Spinal cord (tissue), 10 donors: ENCODE data around the gene CDC42EP5. TPM values are rescaled to one million over a fixed set of nuclear protein-coding genes. Genes with fewer than 3 reads are reported as not detected.

Experiments
- DNase-seq, 6 donors: peaks; one replicate each; pipeline versions ENCODE4 v3.0.0 to v3.0.0-alpha.2; 2013 to 2015; ENCODE audit warnings: low spot score in 6 of 6, low read depth in 4 of 6
- H3K27ac ChIP-seq: one replicate; pipeline ENCODE4 v1.5.1; 2013; ENCODE audit warnings: low read depth, low read length, control low read depth
- H3K27me3 ChIP-seq: one replicate; pipeline ENCODE4 v1.6.1; 2013; ENCODE audit warnings: low read length; ENCODE audit not compliant: control insufficient read depth, insufficient read depth
- H3K36me3 ChIP-seq: one replicate; pipeline ENCODE4 v1.6.1; 2013; ENCODE audit warnings: low read length; ENCODE audit not compliant: control insufficient read depth, insufficient read depth
- H3K4me1 ChIP-seq: one replicate; pipeline ENCODE4 v1.6.1; 2013; ENCODE audit warnings: low read length; ENCODE audit not compliant: control insufficient read depth, insufficient read depth
- H3K4me3 ChIP-seq: one replicate; pipeline ENCODE4 v1.5.1; 2013; ENCODE audit warnings: low read depth, low read length, control low read depth
- H3K9me3 ChIP-seq: one replicate; pipeline ENCODE4 v1.6.1; 2013; ENCODE audit warnings: low read length; ENCODE audit not compliant: control insufficient read depth, insufficient read depth
- WGBS: methylation state at CpG from one replicate; pipeline ENCODE4 v1.1.5; 2013; ENCODE audit warnings: missing lambda C conversion rate; ENCODE audit not compliant: insufficient coverage; 5-methylcytosine and 5-hydroxymethylcytosine counted together
- polyA plus RNA-seq, 2 donors: library from polyadenylated mRNA; unstranded; fragments of 120-200 nt; gene quantifications; one replicate each; pipeline ENCODE4 v1.2.1, GENCODE V29; 2013; ENCODE audit not compliant: insufficient read length in 2 of 2
- total RNA-seq, 2 donors: library from RNA; depleted of rRNA in 1 of 2; stranded (reverse); fragments of 120-200 nt in 1 of 2; fragments of >200 nt in 1 of 2; gene quantifications; one replicate each; pipeline versions ENCODE4 v1.2.3 to v1.2.4, GENCODE V29; 2013 to 2014
- donor health status: healthy.

The CDC42EP5 gene
- total and polyA plus RNA-seq, 4 donors: 6.5 to 42.5 (median 17.5) TPM

DNA sequence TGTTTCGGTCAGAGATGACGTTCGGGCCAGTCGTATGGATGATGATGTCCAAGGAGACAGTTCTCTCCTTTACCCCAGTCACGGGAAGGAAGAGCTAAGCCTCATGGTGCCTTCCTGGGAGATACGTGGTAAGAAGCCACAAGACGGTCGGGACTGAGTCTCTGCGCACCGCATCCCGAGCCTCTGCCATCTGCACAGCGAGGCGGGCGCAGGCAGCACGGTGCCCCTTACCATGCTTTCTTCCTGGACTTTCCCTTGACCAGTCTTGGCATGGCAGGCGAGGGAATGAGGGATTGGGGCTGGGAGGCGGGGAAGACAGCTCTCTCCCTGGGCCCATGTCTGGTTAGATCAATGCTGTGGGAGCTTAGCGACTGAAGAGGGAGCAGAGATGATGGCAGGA lies 19.5 kb upstream of the CDC42EP5 start:
- Histone ChIP-seq H3K9me3 (no peaks in the 10 kb centered on the region), H3K4me1 (no peaks in the 10 kb centered on the region), H3K4me3 (no peak overlapping the region), H3K36me3 (no peaks in the 10 kb centered on the region), H3K27ac (no peak overlapping the region), H3K27me3 (peaks cover 3% of the 10 kb centered on the region)
- 92% methylated on average over 17 of the region's 18 CpGs for WGBS
- no peak for DNase-seq

GRCh38 chr19:54489766-54490165 lies 16.7 kb upstream of the CDC42EP5 start:
- Histone ChIP-seq H3K9me3 (no peaks in the 10 kb centered on the region), H3K27me3 (peaks cover 3% of the 10 kb centered on the region), H3K4me1 (no peaks in the 10 kb centered on the region), H3K27ac (no peak overlapping the region), H3K4me3 (no peak overlapping the region), H3K36me3 (no peaks in the 10 kb centered on the region)
- no peak for DNase-seq
- 50% methylated on average over 1 of the region's 9 CpGs for WGBS

GRCh38 chr19:54489341-54489740 lies 16.2 kb upstream of the CDC42EP5 start:
- 74% methylated on average over 4 of the region's 7 CpGs for WGBS
- no peak overlapping the region for H3K4me3 ChIP-seq
- peaks cover 3% of the 10 kb centered on the region for H3K27me3 ChIP-seq
- H3K9me3 ChIP-seq: no peaks in the 10 kb centered on the region
- no peaks in the 10 kb centered on the region for H3K36me3 ChIP-seq
- H3K27ac ChIP-seq: no peak overlapping the region
- DNase-seq: no peak
- no peaks in the 10 kb centered on the region for H3K4me1 ChIP-seq

DNA sequence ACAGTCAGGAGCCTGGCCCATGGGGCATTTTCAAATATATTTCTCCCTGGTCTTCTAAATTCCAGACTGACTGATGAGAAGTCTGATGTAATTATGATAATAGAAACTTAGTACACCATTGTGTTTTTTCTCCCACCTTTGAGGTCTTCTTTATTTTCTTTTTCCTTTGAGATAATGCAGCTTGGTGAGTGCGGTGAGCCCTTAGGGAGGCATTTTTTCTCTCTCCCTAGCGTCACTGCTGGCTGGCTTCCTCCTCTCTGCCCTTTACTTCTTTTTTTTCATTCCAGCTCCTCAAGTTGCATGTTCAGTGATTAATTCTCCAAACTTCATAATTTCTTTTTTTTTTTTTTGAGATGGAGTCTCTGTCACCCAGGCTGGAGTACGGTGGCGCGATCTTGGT lies 12.8 kb upstream of the CDC42EP5 start:
- H3K27ac ChIP-seq: no peak overlapping the region
- peaks cover 5% of the 10 kb centered on the region for H3K27me3 ChIP-seq
- H3K4me1 ChIP-seq: no peaks in the 10 kb centered on the region
- WGBS: no CpG with 5 or more reads among the region's 5 CpGs
- no peaks in the 10 kb centered on the region for H3K36me3 ChIP-seq
- no peak for DNase-seq
- H3K4me3 ChIP-seq: no peak overlapping the region
- no peaks in the 10 kb centered on the region for H3K9me3 ChIP-seq

- no peak overlapping the region for H3K27ac ChIP-seq
- no peaks in the 10 kb centered on the region for H3K9me3 ChIP-seq
- no peak for DNase-seq
- H3K36me3 ChIP-seq: no peaks in the 10 kb centered on the region
- H3K4me3 ChIP-seq: no peak overlapping the region
- H3K27me3 ChIP-seq: peaks cover 4% of the 10 kb centered on the region
- no peaks in the 10 kb centered on the region for H3K4me1 ChIP-seq
- WGBS: 84% methylated on average over 10 of the region's 10 CpGs
These were observed 11.4 kb upstream of the CDC42EP5 start for GRCh38 chr19:54484451-54484850.

GRCh38 chr19:54482889-54483288 lies 9.8 kb upstream of the CDC42EP5 start:
- no peak overlapping the region for H3K4me3 ChIP-seq
- DNase-seq: no peak
- no CpG with 5 or more reads among the region's 3 CpGs for WGBS
- peaks cover 2% of the 10 kb centered on the region for H3K27me3 ChIP-seq
- H3K4me1 ChIP-seq: no peaks in the 10 kb centered on the region
- no peaks in the 10 kb centered on the region for H3K36me3 ChIP-seq
- no peaks in the 10 kb centered on the region for H3K9me3 ChIP-seq
- H3K27ac ChIP-seq: no peak overlapping the region

DNA sequence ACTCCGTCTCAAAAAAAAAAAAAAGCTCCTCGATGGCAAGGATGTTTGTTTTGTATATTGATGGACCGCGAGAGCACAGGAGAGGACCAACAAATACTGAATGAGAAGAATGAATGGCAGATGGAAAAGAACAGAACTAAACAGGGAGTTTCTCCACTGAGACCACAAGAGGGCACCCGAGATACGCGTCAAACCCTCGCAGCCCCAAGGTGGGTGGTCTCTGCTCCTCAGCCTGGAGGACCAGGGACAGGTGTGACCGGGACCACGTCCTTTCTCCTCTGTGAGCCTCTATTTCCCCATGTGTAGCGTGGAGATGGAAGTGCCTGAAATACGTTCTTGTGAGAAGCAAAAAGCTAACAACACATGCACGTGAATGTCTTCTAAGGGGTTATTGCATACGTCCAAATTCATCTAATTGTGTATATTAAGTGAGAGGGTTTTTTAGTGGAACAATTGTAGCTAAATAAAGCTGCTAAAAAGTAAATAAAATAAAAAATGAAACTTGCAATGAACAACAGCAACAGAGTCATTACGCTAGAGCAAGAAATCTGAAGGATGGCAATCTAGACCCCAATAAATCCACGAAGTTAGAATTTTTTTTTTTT lies 8.3 kb upstream of the CDC42EP5 start:
- Histone ChIP-seq H3K9me3 (no peaks in the 10 kb centered on the region), H3K4me1 (no peaks in the 10 kb centered on the region), H3K27ac (no peak overlapping the region), H3K36me3 (no peaks in the 10 kb centered on the region), H3K4me3 (no peak overlapping the region), H3K27me3 (peaks cover 2% of the 10 kb centered on the region)
- WGBS: 8% methylated on average over 9 of the region's 16 CpGs
- peak in 5 of 6 donors; percentile 30 to 92 (median 64) for DNase-seq

DNA sequence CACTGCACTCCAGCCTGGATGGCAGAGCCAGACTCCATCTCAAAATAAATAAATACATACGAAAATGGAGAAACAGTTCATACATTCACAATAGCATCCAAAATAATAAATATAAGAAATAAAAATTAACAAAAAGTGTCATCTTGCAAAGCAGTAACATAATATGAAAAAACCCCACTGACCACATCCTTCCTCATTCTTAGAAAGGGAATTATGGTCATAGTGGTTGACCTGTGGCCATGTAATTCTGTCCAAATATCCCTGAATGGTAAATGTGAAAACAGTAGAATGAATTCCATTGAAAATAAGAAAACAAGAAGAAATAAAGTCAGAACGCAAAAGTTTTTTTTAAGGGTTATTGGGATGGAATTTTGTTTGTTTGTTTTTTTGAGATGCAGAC lies 7.0 kb upstream of the CDC42EP5 start:
- H3K27me3 ChIP-seq: peaks cover 2% of the 10 kb centered on the region

GRCh38 chr19:54478677-54479266 lies 5.7 kb upstream of the CDC42EP5 start:
- Histone ChIP-seq H3K27ac (no peak overlapping the region), H3K27me3 (no peaks in the 10 kb centered on the region), H3K4me1 (peaks cover 3% of the 10 kb centered on the region), H3K36me3 (no peaks in the 10 kb centered on the region), H3K9me3 (no peaks in the 10 kb centered on the region), H3K4me3 (no peak overlapping the region)
- peak in 3 of 6 donors; percentile 28 to 86 (median 75) for DNase-seq
- 10% methylated on average over 6 of the region's 10 CpGs for WGBS

More for the DNA sequence above, 7.0 kb upstream of the CDC42EP5 start:
- no peaks in the 10 kb centered on the region for H3K9me3 ChIP-seq
- H3K27ac ChIP-seq: no peak overlapping the region
- H3K36me3 ChIP-seq: no peaks in the 10 kb centered on the region
- no CpG with 5 or more reads among the region's 2 CpGs for WGBS
- H3K4me1 ChIP-seq: no peaks in the 10 kb centered on the region
- no peak for DNase-seq
- H3K4me3 ChIP-seq: no peak overlapping the region

DNA sequence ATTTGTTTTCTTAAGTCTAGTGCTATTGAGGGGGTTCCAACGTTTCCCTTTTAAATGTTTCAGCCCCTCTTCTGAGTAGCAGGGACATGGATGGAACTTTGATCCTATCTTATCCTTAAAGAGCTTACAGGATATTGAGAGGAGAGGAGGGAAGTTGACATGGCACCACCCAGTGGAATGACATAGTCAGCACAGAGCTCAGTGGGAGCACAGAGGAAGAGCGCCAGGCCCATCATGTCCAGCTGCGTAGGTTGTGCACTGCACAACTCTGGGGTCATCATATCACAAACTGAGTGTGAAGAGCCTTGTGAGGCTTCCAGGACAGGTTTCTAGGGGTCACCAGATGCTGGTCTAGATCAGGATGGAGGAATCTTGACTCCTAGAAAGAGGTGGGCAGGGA lies 4.6 kb upstream of the CDC42EP5 start:
- no peak overlapping the region for H3K27ac ChIP-seq
- H3K4me3 ChIP-seq: no peak overlapping the region
- H3K9me3 ChIP-seq: no peaks in the 10 kb centered on the region
- H3K4me1 ChIP-seq: peaks cover 13% of the 10 kb centered on the region
- H3K36me3 ChIP-seq: no peaks in the 10 kb centered on the region
- DNase-seq: no peak
- WGBS: 87% methylated on average over 2 of the region's 3 CpGs
- H3K27me3 ChIP-seq: no peaks in the 10 kb centered on the region
